Measurements from ENCODE around the gene SLCO3A1.

SLCO3A1 gene

DNA sequence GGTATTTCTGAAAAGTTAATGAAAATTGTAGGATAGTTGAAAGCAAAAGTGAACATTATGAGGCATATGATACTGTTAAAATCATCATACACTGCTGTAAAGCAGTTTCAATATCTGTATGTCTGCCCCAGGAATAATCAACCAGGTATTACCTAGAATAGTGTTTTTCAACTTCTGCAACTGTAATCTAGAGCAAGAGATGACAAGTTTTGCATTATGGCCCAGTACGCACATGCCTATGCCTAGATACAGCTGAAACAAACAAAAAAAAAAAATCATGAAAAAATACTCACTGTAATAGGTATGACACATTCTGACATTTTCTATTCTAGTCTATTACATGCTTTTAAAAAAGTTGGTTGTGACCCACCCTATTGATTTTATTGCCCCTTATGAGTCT is 299.5 kb downstream of the SLCO3A1 start:
- TF ChIP-seq, protein P1, sequence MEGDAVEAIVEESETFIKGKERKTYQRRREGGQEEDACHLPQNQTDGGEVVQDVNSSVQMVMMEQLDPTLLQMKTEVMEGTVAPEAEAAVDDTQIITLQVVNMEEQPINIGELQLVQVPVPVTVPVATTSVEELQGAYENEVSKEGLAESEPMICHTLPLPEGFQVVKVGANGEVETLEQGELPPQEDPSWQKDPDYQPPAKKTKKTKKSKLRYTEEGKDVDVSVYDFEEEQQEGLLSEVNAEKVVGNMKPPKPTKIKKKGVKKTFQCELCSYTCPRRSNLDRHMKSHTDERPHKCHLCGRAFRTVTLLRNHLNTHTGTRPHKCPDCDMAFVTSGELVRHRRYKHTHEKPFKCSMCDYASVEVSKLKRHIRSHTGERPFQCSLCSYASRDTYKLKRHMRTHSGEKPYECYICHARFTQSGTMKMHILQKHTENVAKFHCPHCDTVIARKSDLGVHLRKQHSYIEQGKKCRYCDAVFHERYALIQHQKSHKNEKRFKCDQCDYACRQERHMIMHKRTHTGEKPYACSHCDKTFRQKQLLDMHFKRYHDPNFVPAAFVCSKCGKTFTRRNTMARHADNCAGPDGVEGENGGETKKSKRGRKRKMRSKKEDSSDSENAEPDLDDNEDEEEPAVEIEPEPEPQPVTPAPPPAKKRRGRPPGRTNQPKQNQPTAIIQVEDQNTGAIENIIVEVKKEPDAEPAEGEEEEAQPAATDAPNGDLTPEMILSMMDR (IDR thresholded peaks at IDR 0.05) = no peak
- Histone ChIP-seq H3K4me3 (ENCODE audit: low read depth in 1 of 2, low read length in 1 of 2) (no peak overlapping the region), H3K9me3 (no peaks in the 10 kb centered on the region), H3K4me1 (ENCODE audit: control insufficient read depth in 1 of 2, insufficient read depth in 1 of 2, low read depth in 1 of 2, low read length in 1 of 2) (no peaks in the 10 kb centered on the region), H3K36me3 (peaks cover 100% of the 10 kb centered on the region), H3K27me3 (no peaks in the 10 kb centered on the region), H3K27ac (no peak overlapping the region)

DNA sequence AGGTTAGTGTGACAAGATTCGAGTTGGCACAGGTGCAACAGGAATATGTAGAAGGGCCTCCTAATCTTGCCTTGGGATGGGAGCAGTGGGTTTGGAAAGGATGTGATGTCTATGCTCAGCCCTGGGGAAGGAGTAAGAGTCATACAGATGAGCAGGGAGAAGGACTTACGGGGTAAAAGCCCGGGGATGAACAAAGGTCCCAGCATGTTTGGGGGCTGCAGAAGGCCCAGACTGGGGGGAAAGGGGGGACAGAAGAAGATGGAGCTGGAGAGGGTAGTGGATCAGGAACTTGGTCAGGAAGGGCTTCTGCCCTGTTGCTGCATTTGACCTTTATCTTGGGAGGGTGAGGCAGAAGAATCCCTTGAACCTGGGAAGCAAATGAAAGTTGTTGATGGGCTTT is 300.1 kb downstream of the SLCO3A1 start:
- Histone ChIP-seq H3K27ac (no peak overlapping the region), H3K4me3 (ENCODE audit: low read depth in 1 of 2, low read length in 1 of 2) (no peak overlapping the region), H3K27me3 (no peaks in the 10 kb centered on the region), H3K36me3 (peaks cover 100% of the 10 kb centered on the region), H3K4me1 (ENCODE audit: control insufficient read depth in 1 of 2, insufficient read depth in 1 of 2, low read depth in 1 of 2, low read length in 1 of 2) (no peaks in the 10 kb centered on the region), H3K9me3 (no peaks in the 10 kb centered on the region)
- TF ChIP-seq, protein P1 (IDR thresholded peaks at IDR 0.05) = no peak

DNA sequence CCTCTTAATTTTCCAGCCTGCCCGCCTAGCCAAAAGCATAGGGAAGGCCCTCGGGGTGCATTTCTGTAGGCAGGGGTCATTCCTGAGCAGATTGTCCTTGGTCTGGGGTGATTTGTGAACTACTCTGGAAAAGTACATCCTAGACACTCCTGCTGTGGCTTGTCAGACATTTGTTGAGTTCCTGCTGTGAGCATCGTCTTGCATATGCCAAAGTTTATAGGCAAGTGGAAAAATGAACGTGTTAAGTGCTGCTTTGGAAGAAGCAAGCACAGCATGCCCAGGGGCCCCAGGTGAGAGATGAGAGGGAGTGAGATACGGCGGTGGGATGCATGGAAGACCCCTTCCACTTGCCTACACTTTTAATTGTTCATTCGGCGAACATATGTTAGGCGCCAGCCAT is 302.4 kb downstream of the SLCO3A1 start:
- H3K36me3 ChIP-seq = peaks cover 98% of the 10 kb centered on the region
- H3K27me3 ChIP-seq = no peaks in the 10 kb centered on the region
- H3K4me3 ChIP-seq (ENCODE audit: low read depth in 1 of 2, low read length in 1 of 2) = no peak overlapping the region
- H3K9me3 ChIP-seq = no peaks in the 10 kb centered on the region
- H3K4me1 ChIP-seq (ENCODE audit: control insufficient read depth in 1 of 2, insufficient read depth in 1 of 2, low read depth in 1 of 2, low read length in 1 of 2) = no peaks in the 10 kb centered on the region
- H3K27ac ChIP-seq = no peak overlapping the region
- TF ChIP-seq, protein P1 (IDR thresholded peaks at IDR 0.05) = no peak

DNA sequence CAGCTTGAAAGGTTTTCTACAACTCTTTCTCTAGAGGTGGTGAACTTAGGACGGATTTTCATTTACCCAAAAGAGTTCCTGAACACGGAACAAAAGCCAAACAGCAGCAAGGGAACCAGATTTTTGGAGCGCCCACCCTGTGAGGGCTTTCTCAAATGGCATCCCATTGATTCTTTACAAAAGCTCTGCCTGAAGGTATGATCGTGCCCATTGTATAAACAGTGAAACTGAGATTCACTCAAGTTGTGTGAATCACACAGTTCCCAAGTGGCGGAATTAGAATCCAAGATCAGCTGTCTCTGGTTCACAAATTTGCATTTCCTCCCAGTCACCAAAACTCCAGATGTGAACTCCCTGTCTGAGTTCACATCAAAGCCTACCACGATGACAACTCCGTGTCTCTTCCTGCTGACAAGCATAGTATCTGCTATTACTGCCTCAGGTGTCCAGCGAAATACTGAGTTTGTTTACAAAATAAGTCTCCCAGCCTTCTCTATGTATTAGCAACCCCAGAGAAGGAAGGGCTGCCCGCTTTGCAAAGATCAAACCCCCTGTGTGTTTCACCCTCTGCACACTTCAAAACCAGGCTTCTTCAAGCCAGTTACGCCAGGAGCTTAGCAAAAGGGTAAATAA is 304.3 kb downstream of the SLCO3A1 start:
- no peaks in the 10 kb centered on the region for H3K27me3 ChIP-seq
- H3K4me1 ChIP-seq (ENCODE audit: control insufficient read depth in 1 of 2, insufficient read depth in 1 of 2, low read depth in 1 of 2, low read length in 1 of 2) = no peaks in the 10 kb centered on the region
- peaks cover 98% of the 10 kb centered on the region for H3K36me3 ChIP-seq
- TF ChIP-seq, protein P1 (IDR thresholded peaks at IDR 0.05) = no peak
- H3K9me3 ChIP-seq = no peaks in the 10 kb centered on the region
- H3K27ac ChIP-seq = no peak overlapping the region
- no peak overlapping the region for H3K4me3 ChIP-seq (ENCODE audit: low read depth in 1 of 2, low read length in 1 of 2)

DNA sequence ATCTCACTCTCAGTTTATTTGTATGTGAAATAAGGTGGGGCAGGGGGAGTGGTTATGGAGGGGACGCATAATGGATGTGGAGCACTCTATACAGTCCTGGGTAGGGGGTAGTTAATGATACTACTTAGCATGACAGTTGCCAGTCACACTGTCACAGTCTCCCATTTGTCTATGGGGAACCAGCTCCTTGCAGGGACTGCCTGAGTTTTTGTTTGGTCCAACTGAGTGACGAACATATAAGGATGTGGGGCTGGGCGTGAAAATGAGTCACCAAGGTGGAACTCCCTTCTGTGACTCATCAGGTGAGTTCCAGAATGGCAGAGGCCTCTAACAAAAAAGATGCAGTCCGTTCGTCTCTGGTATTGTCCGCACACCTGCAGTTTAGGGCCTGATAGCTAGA is 304.9 kb downstream of the SLCO3A1 start:
- Histone ChIP-seq H3K4me3 (ENCODE audit: low read depth in 1 of 2, low read length in 1 of 2) (no peak overlapping the region), H3K27ac (no peak overlapping the region), H3K27me3 (no peaks in the 10 kb centered on the region), H3K36me3 (peaks cover 98% of the 10 kb centered on the region), H3K4me1 (ENCODE audit: control insufficient read depth in 1 of 2, insufficient read depth in 1 of 2, low read depth in 1 of 2, low read length in 1 of 2) (no peaks in the 10 kb centered on the region), H3K9me3 (no peaks in the 10 kb centered on the region)
- TF ChIP-seq, protein P1 (IDR thresholded peaks at IDR 0.05) = no peak
